ENCODE results near the gene SHISA5. TPM values are rescaled to one million over a fixed set of nuclear protein-coding genes. Genes with fewer than 3 reads are reported as not detected.
A peak's percentile ranks its signal among the peaks of the same experiment; 100 is the strongest.
"Not testable (repeated sequence)": the region's sequence is repeated elsewhere in the genome, so short reads cannot be mapped to it uniquely, and the experiment has no call there.

The SHISA5 gene
- total RNA-seq, 6 experiments from 2014 or later, result 76.3 to 118 (median 101) TPM

DNA sequence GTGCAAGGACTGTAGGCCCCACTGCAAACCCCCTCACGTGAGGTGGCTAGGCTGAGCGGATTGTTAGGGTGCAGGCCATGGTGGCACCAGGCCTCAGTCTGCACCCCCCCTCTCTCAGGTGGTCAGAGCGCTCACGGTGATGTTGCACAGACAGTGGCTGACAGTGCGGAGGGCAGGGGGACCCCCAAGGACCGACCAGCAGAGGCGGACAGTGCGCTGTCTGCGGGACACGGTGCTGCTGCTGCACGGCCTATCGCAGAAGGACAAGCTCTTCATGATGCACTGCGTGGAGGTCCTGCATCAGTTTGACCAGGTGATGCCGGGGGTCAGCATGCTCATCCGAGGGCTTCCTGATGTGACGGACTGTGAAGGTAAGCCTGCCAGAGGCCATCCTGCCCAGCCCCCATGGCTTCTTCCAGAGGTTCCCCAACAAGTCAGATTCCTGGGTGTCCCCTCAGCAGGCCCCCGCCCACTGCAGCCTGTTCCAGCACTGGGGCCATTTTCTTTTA, 39.2 kb downstream of the SHISA5 start:
- 80% methylated on average over 1 of the region's 17 CpGs for WGBS (ENCODE audit: insufficient coverage, low coverage, low lambda C conversion rate, missing lambda C conversion rate)
- peaks cover 2 to 48% (median 23%) of the 10 kb centered on the region in 4 donors for H3K4me1 ChIP-seq
- TF ChIP-seq, protein P1, sequence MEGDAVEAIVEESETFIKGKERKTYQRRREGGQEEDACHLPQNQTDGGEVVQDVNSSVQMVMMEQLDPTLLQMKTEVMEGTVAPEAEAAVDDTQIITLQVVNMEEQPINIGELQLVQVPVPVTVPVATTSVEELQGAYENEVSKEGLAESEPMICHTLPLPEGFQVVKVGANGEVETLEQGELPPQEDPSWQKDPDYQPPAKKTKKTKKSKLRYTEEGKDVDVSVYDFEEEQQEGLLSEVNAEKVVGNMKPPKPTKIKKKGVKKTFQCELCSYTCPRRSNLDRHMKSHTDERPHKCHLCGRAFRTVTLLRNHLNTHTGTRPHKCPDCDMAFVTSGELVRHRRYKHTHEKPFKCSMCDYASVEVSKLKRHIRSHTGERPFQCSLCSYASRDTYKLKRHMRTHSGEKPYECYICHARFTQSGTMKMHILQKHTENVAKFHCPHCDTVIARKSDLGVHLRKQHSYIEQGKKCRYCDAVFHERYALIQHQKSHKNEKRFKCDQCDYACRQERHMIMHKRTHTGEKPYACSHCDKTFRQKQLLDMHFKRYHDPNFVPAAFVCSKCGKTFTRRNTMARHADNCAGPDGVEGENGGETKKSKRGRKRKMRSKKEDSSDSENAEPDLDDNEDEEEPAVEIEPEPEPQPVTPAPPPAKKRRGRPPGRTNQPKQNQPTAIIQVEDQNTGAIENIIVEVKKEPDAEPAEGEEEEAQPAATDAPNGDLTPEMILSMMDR (IDR thresholded peaks at IDR 0.05), result no peak
- peaks cover 0 to 27% (median 4%) of the 10 kb centered on the region in 4 donors for H3K36me3 ChIP-seq
- no peaks in the 10 kb centered on the region for H3K27me3 ChIP-seq
- intact Hi-C loops (cut with DNase I), result loop anchor here (5.0 kb wide), 2 partner anchors 38 to 88 kb away; partner anchors contain the start of gene SHISA5 (in 1 of the 2)
- H3K9me3 ChIP-seq, result no peaks in the 10 kb centered on the region
- ATAC-seq (no peak), DNase-seq (peak in 2 of 3 donors; percentile 37 to 64)
- H3K4me3 ChIP-seq, result no peak overlapping the region
- H3K27ac ChIP-seq, result peak overlapping the region in 2 of 3 donors; percentile 92 to 98

DNA sequence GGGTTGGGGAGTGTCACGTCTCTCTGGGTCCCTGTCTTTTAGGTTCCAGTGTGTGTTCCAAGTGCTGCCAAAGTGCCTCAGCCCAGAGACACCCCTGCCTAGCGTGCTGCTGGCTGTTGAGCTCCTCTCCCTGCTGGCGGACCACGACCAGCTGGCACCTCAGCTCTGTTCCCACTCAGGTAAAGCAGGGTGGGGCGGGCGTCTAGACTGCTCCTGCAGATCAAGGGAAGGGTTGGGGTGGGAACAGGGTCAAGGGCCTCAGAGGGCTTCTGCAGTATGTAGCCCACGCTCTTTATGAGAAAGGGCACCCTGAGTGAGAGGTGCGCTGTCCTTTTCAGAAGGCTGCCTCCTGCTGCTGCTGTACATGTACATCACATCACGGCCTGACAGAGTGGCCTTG, 40.3 kb downstream of the SHISA5 start:
- WGBS (ENCODE audit: insufficient coverage, low coverage, low lambda C conversion rate, missing lambda C conversion rate), result 76% methylated on average over 3 of the region's 9 CpGs
- no peak for DNase-seq

DNA sequence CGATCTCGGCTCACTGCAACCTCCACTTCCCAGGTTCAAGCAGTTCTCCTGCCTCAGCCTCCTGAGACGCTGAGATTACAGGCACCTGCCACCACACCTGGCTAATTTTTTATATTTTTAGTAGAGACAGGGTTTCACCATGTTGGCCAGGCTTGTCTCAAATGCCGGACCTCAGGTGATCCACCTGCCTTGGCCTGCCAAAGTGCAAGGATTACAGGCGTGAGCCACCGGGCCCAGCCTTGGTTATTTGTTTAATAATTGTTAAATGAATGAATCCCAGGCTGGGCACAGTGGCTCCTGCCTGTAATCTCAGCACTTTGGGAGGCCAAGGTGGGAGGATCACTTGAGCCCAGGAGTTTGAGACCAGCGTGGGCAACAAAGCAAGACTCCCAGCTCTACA, 42.2 kb downstream of the SHISA5 start:
- ATAC-seq, H3K27ac ChIP-seq, H3K9me3 ChIP-seq, DNase-seq, H3K4me3 ChIP-seq, H3K27me3 ChIP-seq: not testable (repeated sequence)
- intact Hi-C loops (cut with DNase I), result loop anchor here (5.0 kb wide), 1 partner anchor 91 kb away; no protein-coding TSS in a partner anchor
- Histone ChIP-seq H3K36me3 (peaks cover 0 to 37% (median 12%) of the 10 kb centered on the region in 4 donors), H3K4me1 (peaks cover 0 to 18% (median 6%) of the 10 kb centered on the region in 4 donors)
- 95% methylated on average over 4 of the region's 7 CpGs for WGBS (ENCODE audit: insufficient coverage, low coverage, low lambda C conversion rate, missing lambda C conversion rate)

More for the DNA sequence above, 40.3 kb downstream of the SHISA5 start:
- H3K27ac ChIP-seq, result no peak overlapping the region
- H3K36me3 ChIP-seq, result peaks cover 0 to 30% (median 10%) of the 10 kb centered on the region in 4 donors
- no peak for ATAC-seq
- TF ChIP-seq, protein P1 (IDR thresholded peaks at IDR 0.05), result no peak
- TF ChIP-seq POLR2A (IDR thresholded peaks at IDR 0.05), result no peak
- intact Hi-C loops (cut with DNase I), result loop anchor here (5.0 kb wide), 1 partner anchor 89 kb away; no protein-coding TSS in a partner anchor
- H3K4me1 ChIP-seq, result peaks cover 2 to 37% (median 20%) of the 10 kb centered on the region in 4 donors
- no peak overlapping the region for H3K4me3 ChIP-seq
- H3K27me3 ChIP-seq, result no peaks in the 10 kb centered on the region
- no peaks in the 10 kb centered on the region for H3K9me3 ChIP-seq

DNA sequence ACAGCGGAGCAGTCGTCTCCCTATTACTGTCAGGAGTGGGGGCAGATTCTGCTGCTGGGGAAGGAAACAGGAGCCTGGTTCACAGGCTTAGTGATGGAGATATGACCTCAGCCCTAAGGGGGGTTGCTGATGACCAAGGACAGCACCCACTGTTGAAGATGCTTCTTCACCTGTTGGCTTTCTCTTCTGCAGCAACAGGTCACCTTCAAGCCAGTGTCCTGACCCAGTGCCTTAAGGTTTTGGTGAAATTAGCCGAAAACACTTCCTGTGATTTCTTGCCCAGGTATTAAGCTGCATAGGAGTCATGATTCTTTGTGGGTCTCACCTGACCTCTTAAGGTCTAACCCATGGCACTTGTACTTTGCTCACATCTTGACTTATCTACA, 43.5 kb downstream of the SHISA5 start:
- no peak for TF ChIP-seq POLR2A (IDR thresholded peaks at IDR 0.05)
- TF ChIP-seq, protein P1 (IDR thresholded peaks at IDR 0.05), result no peak
- Histone ChIP-seq H3K27me3 (no peaks in the 10 kb centered on the region), H3K27ac (no peak overlapping the region), H3K36me3 (peaks cover 0 to 49% (median 12%) of the 10 kb centered on the region in 4 donors), H3K4me3 (no peak overlapping the region), H3K9me3 (no peaks in the 10 kb centered on the region), H3K4me1 (peaks cover 0 to 5% (median 2%) of the 10 kb centered on the region in 4 donors)
- 100% methylated on average over 3 of the region's 3 CpGs for WGBS (ENCODE audit: insufficient coverage, low coverage, low lambda C conversion rate, missing lambda C conversion rate)
- intact Hi-C loops (cut with DNase I), result loop anchor here (5.0 kb wide), 1 partner anchor 92 kb away; no protein-coding TSS in a partner anchor
- ATAC-seq (no peak), DNase-seq (no peak)

DNA sequence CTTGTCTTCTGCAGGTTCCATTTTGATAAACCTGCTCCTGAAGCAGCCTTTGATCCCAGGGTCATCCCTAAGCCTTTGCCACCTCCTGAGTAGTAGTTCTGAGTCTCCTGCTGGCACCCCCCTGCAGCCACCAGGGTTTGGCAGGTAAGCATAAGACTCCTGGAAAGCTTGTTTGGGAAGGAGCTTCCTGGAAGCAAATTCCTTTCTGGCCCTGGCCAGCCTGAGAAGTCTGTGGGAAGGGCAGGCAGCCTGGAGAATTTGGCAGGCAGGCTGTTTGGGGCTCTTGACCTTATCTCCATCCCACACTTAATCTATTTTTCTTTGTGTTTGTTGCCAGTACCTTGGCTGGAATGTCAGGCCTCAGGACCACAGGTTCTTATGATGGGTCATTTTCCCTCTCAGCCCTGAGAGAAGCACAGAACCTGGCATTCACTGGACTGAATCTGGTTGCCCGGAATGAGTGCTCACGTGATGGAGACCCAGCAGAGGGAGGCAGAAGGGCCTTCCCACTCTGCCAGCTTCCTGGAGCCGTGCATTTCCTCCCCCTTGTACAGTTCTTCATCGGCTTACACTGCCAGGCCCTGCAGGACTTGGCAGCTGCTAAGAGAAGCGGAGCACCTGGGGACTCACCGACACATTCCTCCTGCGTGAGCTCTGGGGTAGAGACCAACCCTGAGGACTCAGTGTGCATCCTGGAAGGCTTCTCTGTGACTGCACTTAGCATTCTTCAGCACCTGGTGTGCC, 44.0 kb downstream of the SHISA5 start:
- intact Hi-C loops (cut with DNase I), result loop anchor here (5.0 kb wide), 1 partner anchor 92 kb away; no protein-coding TSS in a partner anchor
- DNase-seq (no peak), ATAC-seq (no peak)
- TF ChIP-seq, protein P1 (IDR thresholded peaks at IDR 0.05), result no peak
- TF ChIP-seq POLR2A (IDR thresholded peaks at IDR 0.05), result no peak
- Histone ChIP-seq H3K36me3 (peaks cover 0 to 53% (median 14%) of the 10 kb centered on the region in 4 donors), H3K27ac (no peak overlapping the region), H3K4me1 (peaks cover 0 to under 1% (median 0%) of the 10 kb centered on the region in 4 donors), H3K9me3 (no peaks in the 10 kb centered on the region), H3K4me3 (no peak overlapping the region), H3K27me3 (no peaks in the 10 kb centered on the region)
- 64% methylated on average over 5 of the region's 7 CpGs for WGBS (ENCODE audit: insufficient coverage, low coverage, low lambda C conversion rate, missing lambda C conversion rate)

Data from right lobe of liver (tissue), 6 donors.